GDM1 (cell line): ENCODE results near the gene KMT2E.

Source experiments
- DNase-seq: peaks from one replicate; lab custom pipeline; 2025; lab: John Stamatoyannopoulos, UW

KMT2E gene

DNA sequence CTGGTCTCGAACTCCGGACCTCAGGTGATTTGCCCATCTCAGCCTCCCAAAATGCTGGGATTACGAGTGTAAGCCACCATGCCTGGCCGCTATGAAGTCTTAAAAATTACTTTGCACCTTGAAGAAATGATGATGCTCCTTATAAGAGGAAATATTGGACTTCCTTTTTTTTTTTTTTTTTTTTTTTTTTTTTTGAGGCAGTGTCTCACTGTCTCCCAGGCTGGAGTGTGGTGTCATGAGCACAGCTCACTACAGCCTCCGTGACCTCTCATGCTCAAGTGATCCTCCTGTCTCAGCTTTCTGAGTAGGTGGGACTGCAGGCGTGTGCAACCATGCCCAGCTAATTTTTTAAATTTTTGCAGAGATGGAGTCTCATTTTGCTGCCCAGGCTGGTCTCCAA lies 65.3 kb downstream of the KMT2E start:
- no peak for DNase-seq

DNA sequence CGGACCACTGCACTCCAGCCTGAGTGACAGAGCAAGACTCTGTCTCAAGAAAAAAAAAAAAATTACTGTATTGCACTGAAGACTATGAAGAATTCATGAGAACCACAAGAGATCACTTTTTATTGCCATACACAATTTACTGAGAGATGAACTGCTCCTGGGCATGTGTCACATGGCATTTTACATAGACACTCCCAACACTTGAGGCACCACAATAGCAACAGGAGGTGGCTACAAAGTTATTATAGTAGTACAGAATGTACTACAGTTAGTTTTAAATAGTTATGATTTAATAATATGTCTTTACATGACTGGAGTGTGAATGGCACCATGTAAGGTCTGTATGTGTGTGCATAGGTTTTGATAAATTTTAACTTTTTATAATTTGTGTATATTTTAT lies 70.6 kb downstream of the KMT2E start:
- DNase-seq: no peak

DNA sequence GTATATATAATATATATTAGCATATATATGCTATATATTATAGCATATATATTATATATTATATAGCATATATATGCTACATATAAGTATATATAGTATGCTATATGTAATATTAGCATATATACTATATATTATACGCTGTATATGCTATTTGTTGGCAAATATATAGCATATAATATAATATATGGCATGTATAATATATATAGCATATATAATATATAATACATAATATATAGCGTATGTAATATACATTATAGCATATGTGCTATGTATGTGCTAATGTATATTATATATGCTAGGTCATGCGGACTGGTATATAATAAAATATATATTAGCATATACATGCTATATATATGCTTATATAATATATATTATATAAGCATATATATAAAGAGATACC lies 72.8 kb downstream of the KMT2E start:
- no peak for DNase-seq

DNA sequence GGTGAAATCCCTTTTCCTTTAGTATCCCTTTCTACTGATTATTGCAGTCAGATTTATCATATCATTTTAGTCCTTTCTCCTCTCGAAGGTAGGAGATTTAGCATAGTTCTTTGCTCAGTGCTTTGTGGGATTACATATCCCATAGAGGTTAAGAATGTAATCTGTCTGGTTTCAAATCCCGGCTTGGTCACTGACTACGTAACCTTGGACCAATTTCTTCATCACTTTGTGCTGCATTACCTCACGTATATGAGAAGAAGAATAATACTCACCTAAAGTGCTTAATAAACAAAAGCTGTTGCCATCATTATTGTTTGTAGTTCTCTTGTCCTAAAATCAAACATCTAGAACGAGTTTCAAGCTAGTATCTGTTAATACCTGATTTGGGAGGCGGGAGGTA lies 74.0 kb downstream of the KMT2E start:
- DNase-seq: no peak

DNA sequence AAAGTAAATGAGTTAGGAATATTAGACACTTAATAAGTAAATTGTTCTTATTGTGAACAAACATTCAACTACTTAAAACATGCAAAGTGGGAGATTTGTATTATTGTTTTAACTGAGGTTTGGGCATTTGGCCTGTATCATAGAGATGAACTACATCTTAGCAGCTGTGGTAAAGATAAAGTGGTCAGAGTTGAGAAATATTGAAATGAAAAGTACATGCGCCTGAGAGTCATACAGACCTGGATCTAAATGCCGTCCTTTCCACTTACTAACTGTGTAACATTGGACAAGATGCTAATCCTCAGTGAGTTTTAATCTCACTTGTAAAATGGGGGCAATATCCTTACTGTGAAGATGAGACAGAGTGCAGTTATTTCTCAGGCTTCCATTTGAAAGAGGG lies 74.5 kb downstream of the KMT2E start:
- DNase-seq: no peak

DNA sequence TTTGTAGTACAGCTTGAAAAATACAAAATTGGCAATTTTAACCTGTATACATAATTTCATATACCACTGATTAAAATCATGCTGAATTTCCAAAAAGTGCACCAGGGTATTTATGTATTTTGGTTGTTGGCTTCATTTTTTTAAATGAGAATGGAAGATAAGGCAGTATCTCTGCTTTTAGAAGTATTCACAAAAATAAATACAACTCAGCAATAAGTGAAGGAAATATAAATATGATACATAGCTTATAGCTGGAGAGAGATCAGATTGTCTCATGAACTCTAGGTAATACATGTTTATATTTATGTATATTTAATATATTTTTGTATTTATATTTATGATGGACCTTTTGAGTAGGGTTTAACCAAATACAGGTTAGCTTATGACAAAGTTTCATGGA lies 81.0 kb downstream of the KMT2E start:
- no peak for DNase-seq

DNA sequence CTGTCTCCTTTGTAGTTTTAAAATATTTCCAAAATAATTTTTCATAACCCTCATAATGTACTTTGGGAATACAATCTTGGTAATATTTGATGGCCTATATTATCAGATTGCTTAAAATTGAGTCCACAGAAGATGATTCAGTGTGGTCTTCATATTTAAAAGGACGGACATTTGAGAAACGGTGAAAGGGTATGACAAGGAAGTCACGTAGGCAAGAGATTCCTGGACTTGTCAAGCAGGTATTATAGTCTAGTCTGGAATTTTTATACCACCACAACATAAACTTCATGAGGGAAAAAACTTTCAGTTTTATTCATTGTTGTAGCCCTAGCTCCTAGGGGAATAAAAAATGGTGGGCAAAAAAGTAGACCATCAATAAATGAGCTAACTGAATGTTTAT lies 82.3 kb downstream of the KMT2E start:
- DNase-seq: no peak

DNA sequence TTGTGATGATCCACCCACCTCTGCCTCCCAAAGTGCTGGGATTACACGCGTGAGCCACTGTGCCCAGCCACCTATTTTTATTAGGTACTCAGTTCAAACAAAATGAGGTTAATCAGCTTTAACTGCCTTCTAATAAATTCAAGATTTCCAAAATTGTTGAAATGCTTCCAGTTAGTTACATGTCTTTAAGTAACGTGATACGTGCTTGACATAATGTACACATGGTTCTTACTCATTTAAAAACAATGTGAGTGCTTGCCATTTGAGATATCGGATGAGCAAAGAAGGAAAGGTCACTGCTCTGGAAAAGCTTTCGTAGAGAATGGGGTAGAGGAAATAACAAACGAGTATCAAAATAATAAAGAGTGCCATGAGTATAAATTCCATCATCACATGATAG lies 83.6 kb downstream of the KMT2E start:
- no peak for DNase-seq

DNA sequence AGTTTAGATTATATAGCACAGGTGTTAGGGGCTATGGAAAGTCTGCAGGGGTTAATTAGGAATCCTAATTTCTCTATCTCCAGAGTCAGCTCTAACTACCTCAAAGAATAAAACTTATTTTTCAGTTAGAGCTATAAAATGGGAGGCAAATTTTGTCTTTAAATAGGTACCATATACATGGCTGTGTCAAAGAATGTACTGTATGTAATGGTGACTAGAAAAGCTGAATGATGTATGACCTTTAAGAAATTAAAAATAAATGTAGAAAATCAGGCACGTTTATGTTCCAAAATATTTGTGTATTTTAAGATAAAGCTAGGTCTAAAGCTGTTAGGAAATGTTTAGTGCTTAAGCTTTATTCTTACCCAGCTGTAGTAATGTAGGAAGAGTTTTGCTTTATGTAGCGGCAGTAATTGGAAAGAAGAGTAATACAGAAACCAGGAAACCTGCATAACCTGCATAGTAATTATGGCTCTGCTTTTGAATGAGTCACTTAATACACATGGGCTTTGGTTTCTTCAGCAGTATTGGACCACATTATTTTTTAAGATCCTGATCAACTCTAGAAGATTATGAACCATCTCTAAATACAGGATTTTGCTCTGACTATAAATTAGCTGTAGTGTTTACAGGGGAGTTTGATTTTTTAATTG lies 85.0 kb downstream of the KMT2E start:
- no peak for DNase-seq

DNA sequence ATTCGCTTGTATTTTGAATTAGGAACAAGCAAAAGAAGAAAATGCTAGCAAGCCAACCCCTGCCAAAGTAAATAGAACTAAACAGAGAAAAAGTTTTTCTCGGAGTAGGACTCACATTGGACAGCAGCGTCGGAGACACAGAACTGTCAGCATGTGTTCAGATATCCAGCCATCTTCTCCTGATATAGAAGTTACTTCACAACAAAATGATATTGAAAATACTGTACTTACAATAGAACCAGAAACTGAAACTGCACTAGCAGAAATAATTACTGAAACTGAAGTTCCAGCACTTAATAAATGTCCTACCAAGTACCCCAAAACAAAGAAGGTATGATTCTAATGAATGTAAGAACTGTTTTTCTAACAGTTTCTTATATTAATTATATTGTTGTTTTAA lies 87.9 kb downstream of the KMT2E start:
- no peak for DNase-seq

DNA sequence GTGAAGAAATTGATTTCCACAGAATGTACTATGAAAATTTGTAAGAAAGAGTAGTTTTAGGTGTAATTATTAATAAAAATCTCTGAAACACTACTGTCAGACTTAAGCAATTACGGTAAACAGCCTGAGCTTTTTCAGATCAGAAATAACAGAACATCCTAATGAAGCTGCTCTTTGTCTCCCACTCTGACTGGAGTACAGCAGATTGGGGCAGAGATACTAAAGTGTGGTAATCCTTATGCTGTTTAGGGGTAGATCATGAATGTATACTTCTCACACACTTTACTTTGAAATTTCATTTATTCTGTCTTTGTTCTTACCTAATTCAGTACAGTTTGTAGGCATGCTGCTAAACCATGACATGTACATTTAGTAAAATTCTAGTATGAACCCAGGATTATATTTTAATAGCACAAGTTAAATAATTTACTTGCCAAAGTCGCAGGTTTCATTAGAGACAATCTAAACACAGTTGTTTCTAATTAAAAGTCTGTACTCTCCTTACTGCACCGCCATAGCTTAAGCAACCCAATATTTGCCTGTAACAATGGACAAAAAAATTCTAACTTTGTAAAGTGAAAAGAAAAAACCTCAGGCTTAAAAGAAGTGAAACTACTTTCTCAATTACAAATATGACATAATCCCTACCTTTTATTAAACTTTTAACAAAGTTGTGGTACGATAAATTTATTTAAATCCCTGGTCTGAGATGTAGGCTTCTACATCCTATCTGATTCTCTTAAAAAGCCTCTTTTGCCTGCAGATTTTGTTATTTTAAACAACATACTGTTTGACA lies 88.8 kb downstream of the KMT2E start:
- DNase-seq: no peak

DNA sequence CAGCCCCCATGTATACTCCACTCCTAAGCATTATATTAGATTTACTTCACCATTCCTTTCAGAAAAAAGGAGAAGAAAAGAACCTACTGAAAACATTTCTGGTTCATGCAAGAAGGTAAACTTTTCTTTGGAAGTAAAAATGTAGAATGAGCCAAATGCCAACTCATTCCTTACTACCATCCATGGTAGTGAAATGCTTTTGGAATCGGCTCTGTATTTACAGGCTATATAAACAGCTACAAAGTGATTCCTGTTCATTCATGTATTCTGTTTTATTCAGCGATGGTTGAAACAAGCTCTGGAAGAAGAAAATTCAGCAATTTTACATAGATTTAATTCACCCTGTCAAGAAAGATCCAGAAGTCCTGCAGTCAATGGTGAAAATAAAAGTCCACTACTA lies 91.6 kb downstream of the KMT2E start:
- DNase-seq: no peak

DNA sequence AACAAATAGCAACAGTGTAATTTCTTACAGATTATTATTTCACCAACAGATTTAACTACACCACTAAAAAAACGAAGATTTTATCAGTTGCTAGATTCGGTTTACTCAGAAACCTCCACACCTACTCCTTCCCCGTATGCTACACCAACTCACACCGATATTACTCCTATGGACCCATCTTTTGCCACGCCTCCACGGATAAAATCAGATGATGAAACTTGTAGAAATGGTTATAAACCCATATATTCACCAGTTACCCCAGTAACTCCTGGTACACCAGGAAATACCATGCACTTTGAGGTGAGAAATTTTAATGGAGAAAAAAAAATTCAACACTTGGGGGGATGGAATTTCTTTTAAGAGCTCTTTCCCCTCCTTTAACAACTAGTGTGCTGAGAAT lies 92.5 kb downstream of the KMT2E start:
- no peak for DNase-seq

DNA sequence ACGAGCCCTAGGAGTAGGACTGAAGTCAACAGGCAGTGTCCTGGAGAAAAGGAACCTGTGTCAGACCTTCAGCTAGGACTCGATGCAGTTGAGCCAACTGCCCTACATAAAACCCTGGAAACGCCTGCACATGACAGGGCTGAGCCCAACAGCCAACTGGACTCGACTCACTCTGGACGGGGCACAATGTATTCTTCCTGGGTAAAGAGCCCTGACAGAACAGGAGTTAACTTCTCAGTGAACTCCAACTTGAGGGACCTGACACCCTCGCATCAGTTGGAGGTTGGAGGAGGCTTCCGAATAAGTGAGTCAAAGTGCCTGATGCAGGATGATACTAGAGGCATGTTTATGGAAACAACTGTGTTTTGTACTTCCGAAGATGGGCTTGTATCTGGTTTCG lies 93.5 kb downstream of the KMT2E start:
- DNase-seq: no peak

DNA sequence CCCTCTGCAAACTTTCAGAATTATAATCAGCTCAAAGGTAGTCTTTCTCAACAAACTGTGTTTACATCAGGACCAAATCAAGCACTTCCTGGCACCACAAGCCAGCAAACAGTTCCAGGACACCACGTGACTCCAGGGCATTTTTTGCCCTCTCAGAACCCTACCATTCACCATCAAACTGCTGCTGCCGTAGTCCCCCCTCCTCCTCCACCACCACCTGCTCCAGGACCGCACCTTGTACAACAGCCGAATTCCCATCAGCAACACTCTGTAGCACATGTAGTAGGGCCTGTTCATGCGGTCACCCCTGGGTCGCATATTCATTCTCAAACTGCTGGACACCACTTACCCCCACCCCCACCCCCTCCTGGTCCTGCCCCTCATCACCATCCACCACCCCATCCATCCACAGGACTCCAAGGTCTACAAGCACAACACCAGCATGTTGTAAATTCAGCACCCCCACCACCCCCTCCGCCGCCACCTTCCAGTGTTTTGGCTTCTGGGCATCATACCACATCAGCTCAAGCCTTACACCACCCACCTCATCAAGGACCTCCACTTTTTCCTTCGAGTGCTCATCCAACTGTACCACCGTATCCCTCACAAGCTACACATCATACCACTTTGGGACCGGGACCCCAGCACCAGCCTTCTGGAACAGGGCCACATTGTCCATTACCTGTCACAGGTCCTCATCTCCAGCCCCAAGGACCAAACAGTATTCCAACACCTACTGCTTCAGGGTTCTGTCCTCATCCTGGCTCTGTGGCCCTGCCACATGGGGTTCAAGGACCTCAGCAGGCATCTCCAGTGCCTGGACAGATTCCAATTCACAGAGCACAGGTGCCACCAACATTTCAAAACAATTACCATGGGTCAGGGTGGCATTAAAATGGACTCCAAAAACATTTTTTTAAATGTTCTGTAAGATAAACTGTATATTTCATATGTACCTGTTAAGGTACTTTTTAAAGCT lies 98.7 kb downstream of the KMT2E start:
- no peak for DNase-seq

DNA sequence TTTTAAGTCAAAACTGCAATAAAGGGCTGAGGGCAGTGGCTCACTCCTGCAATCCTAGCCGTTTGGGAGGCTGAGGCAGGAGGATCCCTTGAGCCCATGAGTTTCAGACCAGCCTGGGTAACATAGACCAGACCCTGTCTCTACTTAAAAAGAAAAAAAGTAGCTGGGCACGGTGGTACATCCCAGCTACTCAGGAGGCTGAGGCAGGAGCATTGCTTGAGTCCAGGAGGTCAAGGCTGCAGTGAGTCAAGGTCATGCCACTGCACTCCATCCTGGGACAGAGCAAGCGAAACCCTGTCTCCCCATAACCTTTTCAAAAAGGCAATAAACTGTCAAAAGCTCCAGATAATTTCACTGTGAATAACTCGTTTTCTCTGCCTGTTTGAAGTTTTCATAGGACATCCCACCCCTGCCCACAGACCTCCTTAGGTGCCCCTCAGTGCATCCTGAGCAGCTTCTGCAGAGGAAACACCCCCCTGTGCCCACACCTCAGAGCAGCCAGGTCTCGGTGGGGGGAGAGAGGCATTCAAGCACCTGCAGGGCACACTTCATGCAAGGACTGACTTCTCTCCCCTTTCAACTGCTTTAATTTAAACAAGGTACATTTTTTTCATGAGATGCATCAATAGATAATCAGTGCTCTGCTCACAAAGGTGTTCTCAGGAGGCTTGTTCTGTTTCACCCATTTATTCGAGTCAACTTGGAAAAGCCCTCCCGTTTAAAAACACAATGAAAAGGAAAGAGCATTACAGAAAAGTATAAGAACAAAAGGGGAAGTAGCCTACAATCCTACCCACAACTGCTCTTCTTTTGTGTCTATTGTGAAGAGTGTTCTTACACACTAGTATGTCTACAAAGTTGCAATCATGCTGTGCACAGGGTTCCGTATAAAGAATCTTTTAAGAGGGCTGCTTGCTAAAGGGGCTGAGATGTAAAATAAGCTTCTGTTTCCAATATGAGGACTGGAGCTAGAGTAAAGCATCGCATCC lies 104.9 kb downstream of the KMT2E start:
- no peak for DNase-seq

DNA sequence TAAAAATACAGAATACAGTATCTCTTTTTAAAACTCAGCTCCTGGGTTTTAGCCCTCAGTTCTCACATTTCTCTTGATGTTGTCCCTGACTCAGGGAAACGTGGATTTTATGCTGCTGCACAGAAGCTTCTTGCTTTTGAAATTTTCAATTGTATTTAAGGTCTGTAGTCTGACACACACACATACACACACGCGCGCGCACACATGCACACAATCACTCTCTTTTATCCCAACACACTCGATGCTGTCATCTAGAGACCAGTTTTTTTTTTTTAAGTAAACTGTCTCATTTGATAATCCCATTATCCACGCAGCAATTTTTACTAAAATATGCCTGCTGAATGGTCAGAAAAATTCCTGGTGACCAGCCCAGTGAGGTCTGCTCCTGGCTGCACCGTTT lies 108.6 kb downstream of the KMT2E start:
- no peak for DNase-seq

DNA sequence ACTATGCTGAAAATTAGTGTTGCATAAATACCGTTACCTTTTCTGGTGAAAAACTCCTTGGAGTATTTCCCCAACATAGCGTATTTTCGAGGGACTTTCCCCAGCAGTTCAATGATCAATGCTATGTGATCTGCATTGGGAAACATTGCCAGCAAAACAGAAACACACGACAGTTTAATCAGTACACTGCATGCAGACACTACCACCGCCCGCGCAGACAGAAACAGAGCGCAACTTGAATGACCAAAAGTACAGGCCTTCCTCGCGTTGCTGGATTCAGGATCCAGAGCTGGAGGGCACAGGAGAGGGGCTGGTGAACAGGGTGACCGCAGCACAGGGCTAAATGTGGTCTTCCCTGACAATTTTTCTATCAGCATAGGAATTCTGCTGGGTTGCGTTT lies 111.7 kb downstream of the KMT2E start:
- no peak for DNase-seq

DNA sequence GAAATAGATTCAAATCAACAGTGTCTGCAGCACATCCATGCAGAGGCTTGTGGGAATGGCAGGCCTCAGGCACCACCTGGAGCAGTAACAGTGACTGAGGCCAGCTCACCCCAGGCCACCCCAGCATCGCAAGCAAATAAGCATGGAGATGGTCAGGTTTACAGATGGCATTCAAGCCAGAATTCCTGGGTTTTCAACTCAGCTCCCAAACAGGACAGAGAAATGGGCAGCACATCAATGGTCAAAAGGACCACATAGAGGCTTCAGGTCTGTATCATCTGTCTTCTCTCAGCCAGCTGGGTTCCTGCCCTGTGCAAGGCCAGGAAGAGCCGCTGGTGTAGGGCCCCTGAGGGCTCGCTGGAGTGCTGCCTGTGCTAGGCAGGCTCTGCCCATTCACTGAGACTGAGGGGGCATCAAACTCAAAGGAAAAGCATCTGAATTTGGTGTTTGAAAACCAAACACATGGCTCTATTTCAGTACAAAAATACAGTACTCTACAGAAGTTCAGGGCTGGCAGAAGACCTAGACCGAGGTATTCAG lies 112.5 kb downstream of the KMT2E start:
- no peak for DNase-seq

DNA sequence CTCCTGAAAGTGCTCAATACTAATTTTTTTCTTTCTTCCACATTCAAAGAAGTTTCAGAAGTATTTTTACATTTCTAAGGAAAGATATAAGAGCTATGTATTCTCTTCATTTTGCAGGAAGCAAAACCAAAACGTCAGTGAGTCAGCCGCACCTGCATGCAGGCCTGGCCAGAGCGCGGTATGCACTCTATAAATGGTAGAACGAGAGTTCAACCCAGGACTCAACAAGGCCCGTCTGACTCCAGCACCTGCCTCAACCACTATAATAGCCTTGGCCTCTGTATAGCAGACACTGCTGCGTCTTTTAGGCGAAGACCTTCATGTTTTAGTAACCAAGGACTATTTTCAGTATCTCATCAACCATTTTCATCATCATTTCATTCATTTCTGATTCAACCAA lies 113.2 kb downstream of the KMT2E start:
- DNase-seq: no peak

DNA sequence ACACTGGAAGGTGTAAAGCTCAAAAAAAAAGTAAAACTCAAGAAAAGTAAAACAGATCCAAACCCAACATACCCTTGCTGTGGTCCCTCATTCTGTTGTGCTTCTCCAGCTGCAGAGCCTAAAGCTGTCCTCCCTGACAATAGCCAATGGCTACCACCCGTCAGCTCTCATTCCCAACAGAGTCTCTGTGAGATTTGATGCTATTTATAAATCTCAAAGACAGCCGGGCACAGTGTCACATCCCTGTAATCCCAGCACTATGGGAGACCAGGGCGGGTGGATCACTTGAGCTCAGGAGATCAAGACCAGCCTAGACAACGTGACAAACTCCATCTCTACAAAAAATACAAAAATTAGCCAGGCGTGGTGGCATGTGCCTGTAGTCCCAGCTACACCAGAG lies 116.0 kb downstream of the KMT2E start:
- DNase-seq: no peak
